HepG2 (cell line): ENCODE data around the gene PLCG2. TPM values are rescaled to one million over a fixed set of nuclear protein-coding genes. Genes with fewer than 3 reads are reported as not detected.

ENCODE experiments used
- ATF7 ChIP-seq, 2 experiments: fragments of 450-650 bp in 1 of 2; sonication (generic) in 1 of 2; formaldehyde crosslinking in 1 of 2; IDR thresholded peaks; 2 replicates each; pipeline versions ENCODE4 v1.4.0 to v1.6.1; 2016 to 2020; ENCODE audit warnings: antibody characterized with exemption in 1 of 2, mild to moderate bottlenecking in 1 of 2, missing genetic modification reagents in 1 of 2
- DR1 ChIP-seq: sonication (generic); formaldehyde crosslinking; IDR thresholded peaks from 2 replicates; pipeline ENCODE4 v1.8.0; 2021; ENCODE audit warnings: mild to moderate bottlenecking, missing genetic modification reagents, inconsistent platforms
- GPN1 ChIP-seq: sonication (generic); formaldehyde crosslinking; IDR thresholded peaks from 2 replicates; pipeline ENCODE4 v1.5.1; 2020; ENCODE audit warnings: missing genetic modification reagents, borderline replicate concordance
- NFRKB ChIP-seq: fragments of 450-650 bp; IDR thresholded peaks from 2 replicates; pipeline ENCODE4 v1.6.1; 2017
- PLRG1 ChIP-seq: fragments of 450-650 bp; conservative IDR thresholded peaks from 2 replicates; pipeline ENCODE4 v1.6.1; 2016
- RFXANK ChIP-seq: IDR thresholded peaks from 2 replicates; pipeline ENCODE4 v1.6.1; 2016
- TIGD3 ChIP-seq: sonication (generic); formaldehyde crosslinking; IDR thresholded peaks from 2 replicates; pipeline ENCODE4 v1.5.1; 2020; ENCODE audit warnings: mild to moderate bottlenecking, missing genetic modification reagents, borderline replicate concordance
- TP53 ChIP-seq: sonication (generic); formaldehyde crosslinking; conservative IDR thresholded peaks from 2 replicates; pipeline ENCODE4 v1.4.0; 2020; ENCODE audit warnings: missing genetic modification reagents
- ZBTB7B ChIP-seq: sonication (generic); formaldehyde crosslinking; IDR thresholded peaks from 2 replicates; pipeline ENCODE4 v1.4.0; 2020; ENCODE audit warnings: missing genetic modification reagents
- ZNF552 ChIP-seq: sonication (generic); formaldehyde crosslinking; IDR thresholded peaks from 2 replicates; pipeline ENCODE4 v1.9.0; 2022; ENCODE audit warnings: missing genetic modification reagents, mild to moderate bottlenecking, borderline replicate concordance
- ZNF577 ChIP-seq: sonication (generic); formaldehyde crosslinking; IDR thresholded peaks from 2 replicates; pipeline ENCODE4 v1.4.0; 2020; ENCODE audit warnings: mild to moderate bottlenecking, low read depth, missing genetic modification reagents, borderline replicate concordance
- polyA plus RNA-seq, 8 experiments: library from polyadenylated mRNA; depleted of rRNA in 3 of 8; stranded (reverse) in 7 of 8; unstranded in 1 of 8; fragments of >200 nt; fragmentation: Illumina TruSeq in 4 of 8; extraction: Trizol in 4 of 8; gene quantifications; 2 replicates each; pipeline versions ENCODE4 v1.2.1 to v1.2.3, GENCODE V29; 2011 to 2016; ENCODE audit warnings: low read depth in 4 of 8, missing spikeins in 1 of 8, mixed read lengths in 1 of 8; ENCODE audit not compliant: insufficient read depth in 1 of 8
- total RNA-seq, 5 experiments: library from RNA; depleted of rRNA; stranded (reverse); fragments of >200 nt; fragmentation: Illumina TruSeq; extraction: Trizol; gene quantifications; 2 replicates each; pipeline ENCODE4 v1.2.3, GENCODE V29; 2016; ENCODE audit warnings: low read depth in 1 of 5
- TF ChIP-seq, protein P1 (sequence below): sonication (generic); formaldehyde crosslinking; IDR thresholded peaks from 2 replicates; pipeline ENCODE4 v1.5.0; 2020; ENCODE audit warnings: mild to moderate bottlenecking, missing genetic modification reagents, borderline replicate concordance
- TF ChIP-seq, protein P2 (sequence below): sonication (generic); formaldehyde crosslinking; IDR thresholded peaks from 2 replicates; pipeline ENCODE4 v1.5.1; 2020; ENCODE audit warnings: missing genetic modification reagents, mild to moderate bottlenecking, borderline replicate concordance
- TF ChIP-seq, protein P3 (sequence below): sonication (generic); formaldehyde crosslinking; IDR thresholded peaks from 2 replicates; pipeline ENCODE4 v1.4.0; 2020; ENCODE audit warnings: mild to moderate bottlenecking, missing genetic modification reagents, borderline replicate concordance

The PLCG2 gene
- total and polyA plus RNA-seq, 2 of the 13 experiments (the other 11 are each of a cell fraction or from before 2014, with no cell fraction given) = 0.13 to 0.18 TPM

DNA sequence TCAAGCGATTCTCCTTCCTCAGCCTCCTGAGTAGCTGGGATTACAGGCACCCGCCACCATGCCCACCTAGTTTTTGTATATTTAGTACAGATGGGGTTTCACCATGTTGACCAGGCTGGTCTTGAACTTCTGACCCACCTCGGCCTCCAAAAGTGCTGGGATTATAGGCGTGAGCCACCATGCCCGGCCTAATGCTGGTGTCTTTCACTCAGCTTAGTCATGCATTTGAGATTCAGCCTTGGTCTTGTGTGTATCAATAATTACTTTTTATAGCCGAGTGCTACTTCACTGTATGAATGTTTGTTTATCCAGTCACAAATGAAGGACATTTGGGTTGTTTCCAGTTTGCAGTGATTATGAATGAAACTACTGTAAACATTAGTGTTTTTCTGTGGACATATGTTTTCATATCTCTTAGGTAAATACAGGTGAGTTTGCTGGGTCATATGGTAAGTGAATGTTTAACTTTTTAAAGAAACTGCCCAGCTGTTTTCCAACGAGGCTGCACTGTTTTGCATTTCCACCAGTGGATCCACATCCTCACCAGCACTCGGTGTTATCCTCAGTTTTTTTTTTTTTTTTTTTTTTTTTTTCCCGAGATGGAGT, 11.0 kb upstream of the PLCG2 start (continued):
- TF ChIP-seq, protein P1, sequence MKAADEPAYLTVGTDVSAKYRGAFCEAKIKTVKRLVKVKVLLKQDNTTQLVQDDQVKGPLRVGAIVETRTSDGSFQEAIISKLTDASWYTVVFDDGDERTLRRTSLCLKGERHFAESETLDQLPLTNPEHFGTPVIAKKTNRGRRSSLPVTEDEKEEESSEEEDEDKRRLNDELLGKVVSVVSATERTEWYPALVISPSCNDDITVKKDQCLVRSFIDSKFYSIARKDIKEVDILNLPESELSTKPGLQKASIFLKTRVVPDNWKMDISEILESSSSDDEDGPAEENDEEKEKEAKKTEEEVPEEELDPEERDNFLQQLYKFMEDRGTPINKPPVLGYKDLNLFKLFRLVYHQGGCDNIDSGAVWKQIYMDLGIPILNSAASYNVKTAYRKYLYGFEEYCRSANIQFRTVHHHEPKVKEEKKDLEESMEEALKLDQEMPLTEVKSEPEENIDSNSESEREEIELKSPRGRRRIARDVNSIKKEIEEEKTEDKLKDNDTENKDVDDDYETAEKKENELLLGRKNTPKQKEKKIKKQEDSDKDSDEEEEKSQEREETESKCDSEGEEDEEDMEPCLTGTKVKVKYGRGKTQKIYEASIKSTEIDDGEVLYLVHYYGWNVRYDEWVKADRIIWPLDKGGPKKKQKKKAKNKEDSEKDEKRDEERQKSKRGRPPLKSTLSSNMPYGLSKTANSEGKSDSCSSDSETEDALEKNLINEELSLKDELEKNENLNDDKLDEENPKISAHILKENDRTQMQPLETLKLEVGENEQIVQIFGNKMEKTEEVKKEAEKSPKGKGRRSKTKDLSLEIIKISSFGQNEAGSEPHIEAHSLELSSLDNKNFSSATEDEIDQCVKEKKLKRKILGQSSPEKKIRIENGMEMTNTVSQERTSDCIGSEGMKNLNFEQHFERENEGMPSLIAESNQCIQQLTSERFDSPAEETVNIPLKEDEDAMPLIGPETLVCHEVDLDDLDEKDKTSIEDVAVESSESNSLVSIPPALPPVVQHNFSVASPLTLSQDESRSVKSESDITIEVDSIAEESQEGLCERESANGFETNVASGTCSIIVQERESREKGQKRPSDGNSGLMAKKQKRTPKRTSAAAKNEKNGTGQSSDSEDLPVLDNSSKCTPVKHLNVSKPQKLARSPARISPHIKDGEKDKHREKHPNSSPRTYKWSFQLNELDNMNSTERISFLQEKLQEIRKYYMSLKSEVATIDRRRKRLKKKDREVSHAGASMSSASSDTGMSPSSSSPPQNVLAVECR (CRISPR knock-in tag) = 0 out of 2 replicates have a peak, but pooled peaks have one; percentile 40
- TF ChIP-seq, protein P2, sequence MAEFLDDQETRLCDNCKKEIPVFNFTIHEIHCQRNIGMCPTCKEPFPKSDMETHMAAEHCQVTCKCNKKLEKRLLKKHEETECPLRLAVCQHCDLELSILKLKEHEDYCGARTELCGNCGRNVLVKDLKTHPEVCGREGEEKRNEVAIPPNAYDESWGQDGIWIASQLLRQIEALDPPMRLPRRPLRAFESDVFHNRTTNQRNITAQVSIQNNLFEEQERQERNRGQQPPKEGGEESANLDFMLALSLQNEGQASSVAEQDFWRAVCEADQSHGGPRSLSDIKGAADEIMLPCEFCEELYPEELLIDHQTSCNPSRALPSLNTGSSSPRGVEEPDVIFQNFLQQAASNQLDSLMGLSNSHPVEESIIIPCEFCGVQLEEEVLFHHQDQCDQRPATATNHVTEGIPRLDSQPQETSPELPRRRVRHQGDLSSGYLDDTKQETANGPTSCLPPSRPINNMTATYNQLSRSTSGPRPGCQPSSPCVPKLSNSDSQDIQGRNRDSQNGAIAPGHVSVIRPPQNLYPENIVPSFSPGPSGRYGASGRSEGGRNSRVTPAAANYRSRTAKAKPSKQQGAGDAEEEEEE (CRISPR knock-in tag) = no peak; the same call in 1 of the 2 replicates
- TF ChIP-seq ZBTB7B (CRISPR knock-in tag) (0 out of 2 replicates have a peak, but pooled peaks have one; percentile 31), DR1 (CRISPR knock-in tag) (no peak), ZNF577 (CRISPR knock-in tag) (no peak), GPN1 (CRISPR knock-in tag) (no peak), ATF7 (IDR thresholded peaks at IDR 0.05) (no peak), ATF7 (CRISPR knock-in tag; IDR thresholded peaks at IDR 0.05) (no peak), ZNF552 (CRISPR knock-in tag) (no peak), PLRG1 (no peak), RFXANK (CRISPR knock-in tag) (no peak), TP53 (CRISPR knock-in tag) (no peak), NFRKB (no peak), TIGD3 (no peak)
- TF ChIP-seq, protein P3, sequence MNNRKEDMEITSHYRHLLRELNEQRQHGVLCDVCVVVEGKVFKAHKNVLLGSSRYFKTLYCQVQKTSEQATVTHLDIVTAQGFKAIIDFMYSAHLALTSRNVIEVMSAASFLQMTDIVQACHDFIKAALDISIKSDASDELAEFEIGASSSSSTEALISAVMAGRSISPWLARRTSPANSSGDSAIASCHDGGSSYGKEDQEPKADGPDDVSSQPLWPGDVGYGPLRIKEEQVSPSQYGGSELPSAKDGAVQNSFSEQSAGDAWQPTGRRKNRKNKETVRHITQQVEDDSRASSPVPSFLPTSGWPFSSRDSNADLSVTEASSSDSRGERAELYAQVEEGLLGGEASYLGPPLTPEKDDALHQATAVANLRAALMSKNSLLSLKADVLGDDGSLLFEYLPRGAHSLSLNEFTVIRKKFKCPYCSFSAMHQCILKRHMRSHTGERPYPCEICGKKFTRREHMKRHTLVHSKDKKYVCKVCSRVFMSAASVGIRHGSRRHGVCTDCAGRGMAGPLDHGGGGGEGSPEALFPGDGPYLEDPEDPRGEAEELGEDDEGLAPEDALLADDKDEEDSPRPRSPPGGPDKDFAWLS (CRISPR knock-in tag) = no peak
- TF ChIP-seq, all 625 proteins: peak for 194
